Gastrocnemius medialis (tissue), 4 donors: Measurements from ENCODE around the gene USP2. TPM values are rescaled to one million over a fixed set of nuclear protein-coding genes. Genes with fewer than 3 reads are reported as not detected.

ENCODE experiments used
- ATAC-seq, 2 donors: fragments of 150-250 bp; one replicate each; pipeline ENCODE4 v1.9.1; 2016
- DNase-seq, 2 donors: peaks; one replicate each; pipeline ENCODE4 v3.0.0-alpha.2; 2019
- H3K27ac ChIP-seq, 4 donors: fragments of 200-600 bp; sonication (generic); 1 replicate in 1 of 4; 2 replicates in 3 of 4; pipeline ENCODE4 v1.5.1; 2016 to 2018; ENCODE audit warnings: mild to moderate bottlenecking in 2 of 4, moderate library complexity in 1 of 4
- H3K27me3 ChIP-seq, 3 donors: fragments of 200-600 bp; sonication (generic) in 2 of 3; 1 replicate in 1 of 3; 2 replicates in 2 of 3; pipeline versions ENCODE4 v1.5.1 to v1.6.0; 2016 to 2019; ENCODE audit warnings: mild to moderate bottlenecking in 1 of 3, moderate library complexity in 1 of 3
- H3K36me3 ChIP-seq, 2 donors: fragments of 200-600 bp; sonication (generic) in 1 of 2; one replicate each; pipeline ENCODE4 v1.5.1; 2017 to 2018
- H3K4me1 ChIP-seq, 2 donors: fragments of 200-600 bp; sonication (generic) in 1 of 2; one replicate each; pipeline ENCODE4 v1.5.1; 2016 to 2017; ENCODE audit warnings: mild to moderate bottlenecking in 2 of 2
- H3K4me3 ChIP-seq, 4 donors: fragments of 200-600 bp; sonication (generic) in 3 of 4; 1 replicate in 1 of 4; 2 replicates in 3 of 4; pipeline ENCODE4 v1.5.1; 2016 to 2019; ENCODE audit warnings: mild to moderate bottlenecking in 2 of 4
- H3K9me3 ChIP-seq, 3 donors: fragments of 200-600 bp; sonication (generic) in 2 of 3; 1 replicate in 1 of 3; 2 replicates in 2 of 3; pipeline ENCODE4 v1.5.1; 2016 to 2019
- POLR2A ChIP-seq, 2 donors: fragments of 450-650 bp; IDR thresholded peaks; one replicate each; pipeline ENCODE4 v1.6.1; 2017; ENCODE audit warnings: antibody characterized with exemption in 2 of 2, mild to moderate bottlenecking in 2 of 2, moderate library complexity in 2 of 2
- in situ Hi-C, 4 donors: fragments of 200-750 bp; cut with MboI; loops; one replicate each; pipeline versions ENCODE4 v1.15.0 to v1.8.0; 2017; ENCODE audit warnings: low sequenced_read_pairs in 4 of 4
- intact Hi-C: fragments of 100-400 bp; cut with DNase I; formaldehyde crosslinking; loops from one replicate; pipeline ENCODE4 v1.15.1; 2023; ENCODE audit warnings: low total_unique reads
- total RNA-seq, 4 donors: library from RNA; depleted of rRNA; stranded (reverse); fragments of >200 nt; gene quantifications; one replicate each; pipeline versions ENCODE4 v1.1.0 to v1.2.3, GENCODE V29; 2016
- TF ChIP-seq, protein P1 (sequence below), 5 experiments: fragments of 450-650 bp in 3 of 5; fragments of 200-600 bp in 2 of 5; sonication (generic) in 2 of 5; IDR thresholded peaks in 4 of 5; conservative IDR thresholded peaks in 1 of 5; 1 replicate in 4 of 5; 2 replicates in 1 of 5; pipeline ENCODE4 v1.5.1; 2016 to 2019; ENCODE audit warnings: antibody characterized with exemption in 5 of 5, mild to moderate bottlenecking in 3 of 5, moderate library complexity in 3 of 5

The USP2 gene
- total RNA-seq, 4 donors from 2014 or later: 19.4 to 105 (median 46.0) TPM

DNA sequence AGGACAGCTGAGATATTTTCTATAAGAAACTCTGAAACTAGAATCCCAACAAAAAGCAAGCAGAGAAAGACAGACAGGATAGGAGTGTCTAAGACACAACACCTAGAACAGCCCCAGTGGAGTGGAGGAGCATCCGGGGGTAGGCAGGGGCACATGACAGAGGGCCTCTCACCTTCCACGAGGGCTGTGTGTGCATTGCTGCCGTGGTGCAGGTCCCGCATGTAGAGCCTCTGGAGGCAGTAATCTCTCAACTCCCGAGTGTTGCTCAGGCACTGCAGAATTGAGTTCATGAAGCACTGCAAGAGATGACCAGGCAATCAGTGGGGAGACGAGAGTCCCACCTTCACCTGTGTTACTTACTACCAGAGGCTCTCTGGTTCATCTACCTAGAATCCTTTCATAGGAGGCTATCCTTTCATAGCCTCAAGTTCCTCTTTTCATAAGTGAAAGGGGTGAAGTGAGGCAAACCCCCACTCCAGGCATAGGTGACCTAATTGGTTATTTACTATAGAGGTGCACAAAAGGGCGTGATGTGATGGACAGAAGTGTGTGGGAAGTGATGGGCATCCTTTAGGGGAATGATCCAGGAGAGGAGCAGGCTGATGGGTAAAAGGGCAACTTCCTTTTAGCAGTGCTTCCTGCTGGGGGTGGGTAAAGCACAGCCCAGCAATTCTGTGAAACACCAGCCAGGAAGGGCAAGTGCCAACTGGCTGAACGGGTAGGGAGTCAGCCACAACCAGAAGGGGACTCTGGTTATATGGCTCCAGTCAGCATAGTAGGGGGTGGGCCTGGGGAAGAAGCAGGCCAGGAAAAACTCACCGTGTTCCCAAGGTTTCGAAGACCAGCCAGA is 21.9 kb downstream of the USP2 start:
- H3K4me3 ChIP-seq: no peak overlapping the region
- H3K36me3 ChIP-seq: peaks cover 0 to 36% of the 10 kb centered on the region in 2 donors
- ATAC-seq (no peak), DNase-seq (no peak)
- TF ChIP-seq POLR2A (IDR thresholded peaks at IDR 0.05): no peak
- intact Hi-C loops: loop anchor here (2.0 kb wide), 1 partner anchor 19 kb away; no protein-coding TSS in a partner anchor
- H3K27ac ChIP-seq: peak overlapping the region; percentile 96 to 99 (median 98)
- in situ Hi-C loops: loop anchor here in 1 of 4 donors (10.0 kb wide), 1 partner anchor 115 kb away; no protein-coding TSS in a partner anchor
- peaks cover 41 to 60% of the 10 kb centered on the region in 2 donors for H3K4me1 ChIP-seq
- H3K27me3 ChIP-seq: no peaks in the 10 kb centered on the region
- H3K9me3 ChIP-seq: no peaks in the 10 kb centered on the region

DNA sequence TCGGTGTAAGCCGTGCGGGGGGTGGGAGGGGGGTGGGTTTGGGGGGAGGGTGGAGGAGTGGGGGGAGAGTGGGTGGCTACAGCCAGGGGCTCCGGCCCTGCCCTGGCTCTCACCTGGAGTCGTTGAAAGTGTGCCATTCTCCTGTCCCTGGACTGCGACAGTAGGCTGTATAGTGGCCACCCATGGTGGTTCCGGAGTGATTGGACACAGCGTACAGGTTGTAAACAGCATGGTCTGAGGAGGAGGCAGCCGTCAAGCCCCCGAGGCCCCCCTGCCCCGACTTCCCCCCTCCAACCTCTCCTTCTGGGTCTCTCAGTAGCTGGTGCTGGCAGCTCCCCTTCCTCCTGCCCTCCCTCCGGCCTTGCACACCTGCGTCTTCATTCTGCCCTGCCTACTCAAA is 24.4 kb downstream of the USP2 start:
- peak overlapping the region; percentile 42 to 56 (median 48) for H3K4me3 ChIP-seq
- no peak for ATAC-seq
- H3K9me3 ChIP-seq: no peaks in the 10 kb centered on the region
- intact Hi-C loops (no loop called here), in situ Hi-C loops (loop anchor here in 1 of 4 donors (10.0 kb wide), 1 partner anchor 118 kb away; no protein-coding TSS in a partner anchor)
- peak in 1 of 2 donors; percentile 31 for DNase-seq
- TF ChIP-seq, protein P1, sequence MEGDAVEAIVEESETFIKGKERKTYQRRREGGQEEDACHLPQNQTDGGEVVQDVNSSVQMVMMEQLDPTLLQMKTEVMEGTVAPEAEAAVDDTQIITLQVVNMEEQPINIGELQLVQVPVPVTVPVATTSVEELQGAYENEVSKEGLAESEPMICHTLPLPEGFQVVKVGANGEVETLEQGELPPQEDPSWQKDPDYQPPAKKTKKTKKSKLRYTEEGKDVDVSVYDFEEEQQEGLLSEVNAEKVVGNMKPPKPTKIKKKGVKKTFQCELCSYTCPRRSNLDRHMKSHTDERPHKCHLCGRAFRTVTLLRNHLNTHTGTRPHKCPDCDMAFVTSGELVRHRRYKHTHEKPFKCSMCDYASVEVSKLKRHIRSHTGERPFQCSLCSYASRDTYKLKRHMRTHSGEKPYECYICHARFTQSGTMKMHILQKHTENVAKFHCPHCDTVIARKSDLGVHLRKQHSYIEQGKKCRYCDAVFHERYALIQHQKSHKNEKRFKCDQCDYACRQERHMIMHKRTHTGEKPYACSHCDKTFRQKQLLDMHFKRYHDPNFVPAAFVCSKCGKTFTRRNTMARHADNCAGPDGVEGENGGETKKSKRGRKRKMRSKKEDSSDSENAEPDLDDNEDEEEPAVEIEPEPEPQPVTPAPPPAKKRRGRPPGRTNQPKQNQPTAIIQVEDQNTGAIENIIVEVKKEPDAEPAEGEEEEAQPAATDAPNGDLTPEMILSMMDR (IDR thresholded peaks at IDR 0.05 in 4 of 5, conservative IDR thresholded peaks at IDR 0.05 in 1 of 5): no peak
- no peak for TF ChIP-seq POLR2A (IDR thresholded peaks at IDR 0.05)
- no peaks in the 10 kb centered on the region for H3K27me3 ChIP-seq
- peak overlapping the region; percentile 96 to 99 (median 98) for H3K27ac ChIP-seq
- peaks cover 0 to 36% of the 10 kb centered on the region in 2 donors for H3K36me3 ChIP-seq
- peaks cover 38 to 40% of the 10 kb centered on the region in 2 donors for H3K4me1 ChIP-seq

DNA sequence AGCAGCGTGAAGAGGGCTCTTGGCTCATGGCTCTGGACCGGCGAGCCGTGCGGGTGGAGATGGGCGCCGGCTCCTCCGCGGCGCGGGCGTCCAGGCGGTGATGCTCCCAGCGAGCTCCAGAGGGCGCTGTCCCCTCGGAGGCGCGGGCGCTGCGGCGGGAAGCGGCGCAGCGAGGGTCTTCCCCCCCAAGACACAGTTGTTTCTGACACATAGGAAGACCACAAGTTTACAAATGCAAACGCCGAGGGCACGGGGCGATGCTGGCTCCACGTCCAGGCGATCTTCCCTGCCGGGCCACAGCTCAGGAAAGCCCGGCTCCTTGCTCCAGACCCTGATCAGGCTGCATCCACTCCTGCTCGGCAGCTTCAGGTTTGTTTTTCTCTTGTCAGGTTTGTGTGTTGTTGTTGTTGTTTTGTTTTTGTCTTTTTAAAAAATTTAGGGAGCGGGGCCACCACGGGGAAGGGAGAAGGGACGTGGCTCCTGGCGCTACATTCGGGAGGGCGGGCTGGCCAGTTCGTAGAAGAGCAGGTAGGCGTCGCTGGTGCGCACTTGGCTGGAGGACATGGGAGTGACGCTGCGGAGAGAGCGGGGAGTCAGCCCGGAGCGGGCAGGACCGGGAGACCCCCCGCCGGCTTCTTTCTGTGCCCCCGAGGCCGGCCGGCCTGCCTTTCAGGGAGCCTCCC is 25.0 kb downstream of the USP2 start:
- H3K9me3 ChIP-seq: no peaks in the 10 kb centered on the region
- H3K4me3 ChIP-seq: peak overlapping the region; percentile 42 to 56 (median 48)
- peaks cover 33 to 34% of the 10 kb centered on the region in 2 donors for H3K4me1 ChIP-seq
- in situ Hi-C loops: loop anchor here in 1 of 4 donors (10.0 kb wide), 1 partner anchor 118 kb away; no protein-coding TSS in a partner anchor
- peak overlapping the region; percentile 96 to 99 (median 98) for H3K27ac ChIP-seq
- no peaks in the 10 kb centered on the region for H3K27me3 ChIP-seq
- intact Hi-C loops: loop anchor here (1.0 kb wide), 1 partner anchor 18 kb away; no protein-coding TSS in a partner anchor
- H3K36me3 ChIP-seq: peaks cover 0 to 36% of the 10 kb centered on the region in 2 donors
- TF ChIP-seq, protein P1 (IDR thresholded peaks at IDR 0.05 in 4 of 5, conservative IDR thresholded peaks at IDR 0.05 in 1 of 5): peak; percentile 87 to 99 (median 92)
- TF ChIP-seq POLR2A (IDR thresholded peaks at IDR 0.05): peak in 1 of 2 donors; percentile 27
- ATAC-seq: peak; percentile 38 to 48
- DNase-seq: peak in 1 of 2 donors; percentile 80

DNA sequence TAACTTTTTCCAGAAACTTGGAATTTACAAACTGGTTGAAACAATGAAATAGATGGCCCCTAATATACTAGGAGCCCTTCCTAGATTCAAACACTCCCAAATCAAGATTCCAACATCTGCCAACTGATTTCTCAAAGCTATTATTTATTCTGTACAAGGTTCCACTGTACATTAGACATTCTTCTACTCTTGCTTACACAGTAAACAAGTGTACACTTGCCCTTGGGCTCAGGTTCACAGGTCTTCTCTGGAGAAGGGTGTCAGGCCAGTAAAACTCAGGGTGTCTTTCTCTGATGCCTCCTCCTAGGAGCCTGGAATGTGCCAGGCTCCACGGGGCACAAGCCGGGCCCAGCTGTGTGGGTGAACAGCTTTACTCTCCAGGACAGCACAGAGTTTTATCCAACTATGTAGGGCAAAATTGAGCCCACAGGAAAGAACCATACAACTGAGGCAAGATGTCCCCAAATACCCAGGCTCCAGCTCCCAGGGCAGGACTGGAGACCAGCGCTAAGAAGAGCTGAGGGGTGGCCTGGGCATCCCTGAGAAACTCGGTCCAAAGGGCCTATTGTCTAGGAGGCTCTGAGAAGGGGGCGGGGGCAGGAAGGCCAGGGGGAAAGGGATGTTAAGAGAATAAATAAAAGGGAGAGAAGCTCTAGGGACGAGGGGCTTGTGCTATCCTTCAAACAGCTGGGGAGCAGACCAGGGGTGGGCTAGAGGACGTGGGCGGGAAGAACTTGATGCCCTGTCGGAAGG is 26.2 kb downstream of the USP2 start:
- H3K4me1 ChIP-seq: peaks cover 24 to 27% of the 10 kb centered on the region in 2 donors
- H3K36me3 ChIP-seq: peaks cover 0 to 36% of the 10 kb centered on the region in 2 donors
- DNase-seq: no peak
- TF ChIP-seq POLR2A (IDR thresholded peaks at IDR 0.05): no peak
- H3K27me3 ChIP-seq: no peaks in the 10 kb centered on the region
- intact Hi-C loops: no loop called here
- ATAC-seq: no peak
- no peaks in the 10 kb centered on the region for H3K9me3 ChIP-seq
- peak overlapping the region; percentile 96 to 99 (median 98) for H3K27ac ChIP-seq
- in situ Hi-C loops: loop anchor here in 1 of 4 donors (10.0 kb wide), 1 partner anchor 120 kb away; no protein-coding TSS in a partner anchor
- no peak overlapping the region for H3K4me3 ChIP-seq

DNA sequence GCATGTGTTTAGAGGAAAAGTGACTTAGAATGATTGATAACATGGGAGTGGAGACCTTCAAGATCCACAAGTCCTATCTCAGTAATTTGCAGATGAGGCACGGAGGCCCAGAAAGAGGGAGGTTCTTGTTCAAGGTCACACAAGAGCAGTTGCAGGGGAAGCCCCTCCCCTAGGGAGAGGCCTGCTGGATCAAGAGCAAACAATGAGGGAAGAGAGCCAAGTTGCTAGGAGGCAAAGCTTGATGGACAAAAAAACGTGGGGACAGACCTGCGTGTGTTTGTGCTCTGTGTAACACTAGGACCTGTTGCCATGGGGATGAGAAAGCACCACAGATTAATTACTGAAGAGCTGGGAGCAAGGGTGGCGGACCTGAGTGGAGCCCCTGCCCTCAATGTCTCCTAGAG is 28.6 kb downstream of the USP2 start:
- Histone ChIP-seq H3K4me1 (peaks cover 18 to 19% of the 10 kb centered on the region in 2 donors), H3K9me3 (no peaks in the 10 kb centered on the region), H3K27ac (peak overlapping the region; percentile 30 to 98 (median 56)), H3K27me3 (no peaks in the 10 kb centered on the region), H3K4me3 (no peak overlapping the region), H3K36me3 (peaks cover 0 to 15% of the 10 kb centered on the region in 2 donors)
- DNase-seq: peak in 1 of 2 donors; percentile 26
- in situ Hi-C loops: loop anchor here in 1 of 4 donors (10.0 kb wide), 1 partner anchor 122 kb away; no protein-coding TSS in a partner anchor
- TF ChIP-seq POLR2A (IDR thresholded peaks at IDR 0.05): no peak
- TF ChIP-seq, protein P1 (IDR thresholded peaks at IDR 0.05 in 4 of 5, conservative IDR thresholded peaks at IDR 0.05 in 1 of 5): no peak
- intact Hi-C loops: no loop called here
- no peak for ATAC-seq
